Calu3 (cell line): ENCODE measurements around the gene CDKN2AIP. TPM values are rescaled to one million over a fixed set of nuclear protein-coding genes. Genes with fewer than 3 reads are reported as not detected.

Experiments
- BruUV-seq: library from RNA; stranded (reverse); fragments of 400-500 nt; replicated peaks from 2 replicates; lab custom pipeline; 2021; lab: Mats Ljungman, UMichigan
- CTCF ChIA-PET: fragments of 300-600 bp; sonication (Branson Sonifier 250); formaldehyde crosslinking; loops from one replicate; lab custom pipeline; 2022; ENCODE audit warnings: antibody characterized with exemption; lab: Charles Lee
- DNase-seq: peaks from one replicate; pipeline ENCODE4 v3.0.0; 2022
- H3K27ac Mint-ChIP-seq: one replicate; pipeline ENCODE4 v1.8.0; 2022; ENCODE audit warnings: mixed read lengths; ENCODE audit not compliant: unreplicated experiment
- H3K27me3 Mint-ChIP-seq: one replicate; pipeline ENCODE4 v1.8.0; 2022; ENCODE audit warnings: mixed read lengths; ENCODE audit not compliant: unreplicated experiment
- H3K36me3 Mint-ChIP-seq: one replicate; pipeline ENCODE4 v1.8.0; 2022; ENCODE audit warnings: mild to moderate bottlenecking, moderate library complexity, mixed read lengths; ENCODE audit not compliant: insufficient read depth, unreplicated experiment
- H3K4me1 Mint-ChIP-seq: one replicate; pipeline ENCODE4 v1.8.0; 2022; ENCODE audit warnings: mild to moderate bottlenecking, low read depth, mixed read lengths; ENCODE audit not compliant: unreplicated experiment
- H3K4me3 Mint-ChIP-seq: one replicate; pipeline ENCODE4 v1.8.0; 2022; ENCODE audit warnings: mild to moderate bottlenecking, low read depth, moderate library complexity, mixed read lengths; ENCODE audit not compliant: unreplicated experiment
- H3K9me3 Mint-ChIP-seq: one replicate; pipeline ENCODE4 v1.8.0; 2022; ENCODE audit warnings: low read depth, mixed read lengths; ENCODE audit not compliant: unreplicated experiment
- intact Hi-C: fragments of 100-400 bp; cut with micrococcal nuclease; formaldehyde crosslinking; loops from one replicate; pipeline ENCODE4 v1.10.0; 2022; ENCODE audit not compliant: unreplicated experiment
- total RNA-seq: library from RNA; stranded (reverse); gene quantifications from 2 replicates; pipeline ENCODE4 v1.2.3, GENCODE V29; 2022
- TF ChIP-seq, protein P1 (sequence below): fragments of 200-600 bp; IDR thresholded peaks from one replicate; pipeline ENCODE4 v1.8.0; 2022; ENCODE audit warnings: antibody characterized with exemption; ENCODE audit not compliant: unreplicated experiment

Gene CDKN2AIP
- total RNA-seq, 1 experiment from 2014 or later: 17.5 TPM

DNA sequence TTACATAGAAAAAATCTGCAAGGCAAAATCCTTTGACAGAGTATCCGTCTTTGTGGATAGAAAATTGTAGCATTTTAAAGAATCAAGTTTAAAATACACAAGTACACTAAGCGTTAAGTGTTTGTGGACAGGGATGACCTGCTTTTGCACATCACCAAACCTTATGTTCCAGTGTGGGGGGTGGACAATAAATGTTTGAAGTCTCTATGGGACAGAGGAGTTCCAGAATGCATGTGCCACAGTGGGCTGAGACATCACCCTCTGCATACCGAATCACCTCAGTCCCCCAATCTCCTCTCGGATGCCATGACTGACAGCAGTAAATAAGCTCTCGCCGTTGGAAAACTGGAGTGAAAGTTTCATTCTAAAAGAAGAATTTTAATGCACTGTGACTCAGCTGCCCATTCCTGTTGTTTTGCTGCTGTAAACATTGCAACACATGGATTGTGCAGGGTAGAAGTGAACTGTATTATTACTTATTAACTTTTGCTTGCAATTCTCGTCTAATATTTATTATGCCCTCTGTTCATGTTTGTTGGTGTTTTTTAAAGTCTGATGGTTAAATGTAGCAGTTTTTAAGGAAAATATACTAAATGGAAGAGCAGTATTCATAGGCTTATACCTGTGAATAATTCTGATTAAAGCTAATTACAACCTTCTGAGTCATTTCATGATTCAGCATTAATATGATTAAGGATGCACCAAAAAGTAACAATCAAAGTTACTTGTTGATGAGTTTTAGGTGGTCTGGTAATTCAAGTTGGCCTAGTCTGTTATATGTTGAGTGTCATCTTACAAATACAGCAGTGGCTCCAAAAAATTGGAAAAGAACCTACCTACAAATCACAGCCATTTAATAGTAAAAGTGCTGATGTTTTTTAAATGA is 24.0 kb downstream of the CDKN2AIP start:
- H3K9me3 Mint-ChIP-seq: peaks cover 2% of the 10 kb centered on the region
- DNase-seq: no peak
- peaks cover 30% of the 10 kb centered on the region for H3K4me1 Mint-ChIP-seq
- no peak overlapping the region for H3K4me3 Mint-ChIP-seq
- no peaks in the 10 kb centered on the region for H3K27me3 Mint-ChIP-seq
- CTCF ChIA-PET: interaction anchor here (0.9 kb wide), 1 partner anchor 24 kb away, joined by 3 read pairs; the partner anchor contains the start of gene CDKN2AIP
- H3K27ac Mint-ChIP-seq: peak overlapping the region; percentile 66
- BruUV-seq: no TSS peak
- intact Hi-C loops: no loop called here
- peaks cover 8% of the 10 kb centered on the region for H3K36me3 Mint-ChIP-seq
- TF ChIP-seq, protein P1, sequence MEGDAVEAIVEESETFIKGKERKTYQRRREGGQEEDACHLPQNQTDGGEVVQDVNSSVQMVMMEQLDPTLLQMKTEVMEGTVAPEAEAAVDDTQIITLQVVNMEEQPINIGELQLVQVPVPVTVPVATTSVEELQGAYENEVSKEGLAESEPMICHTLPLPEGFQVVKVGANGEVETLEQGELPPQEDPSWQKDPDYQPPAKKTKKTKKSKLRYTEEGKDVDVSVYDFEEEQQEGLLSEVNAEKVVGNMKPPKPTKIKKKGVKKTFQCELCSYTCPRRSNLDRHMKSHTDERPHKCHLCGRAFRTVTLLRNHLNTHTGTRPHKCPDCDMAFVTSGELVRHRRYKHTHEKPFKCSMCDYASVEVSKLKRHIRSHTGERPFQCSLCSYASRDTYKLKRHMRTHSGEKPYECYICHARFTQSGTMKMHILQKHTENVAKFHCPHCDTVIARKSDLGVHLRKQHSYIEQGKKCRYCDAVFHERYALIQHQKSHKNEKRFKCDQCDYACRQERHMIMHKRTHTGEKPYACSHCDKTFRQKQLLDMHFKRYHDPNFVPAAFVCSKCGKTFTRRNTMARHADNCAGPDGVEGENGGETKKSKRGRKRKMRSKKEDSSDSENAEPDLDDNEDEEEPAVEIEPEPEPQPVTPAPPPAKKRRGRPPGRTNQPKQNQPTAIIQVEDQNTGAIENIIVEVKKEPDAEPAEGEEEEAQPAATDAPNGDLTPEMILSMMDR: no peak

DNA sequence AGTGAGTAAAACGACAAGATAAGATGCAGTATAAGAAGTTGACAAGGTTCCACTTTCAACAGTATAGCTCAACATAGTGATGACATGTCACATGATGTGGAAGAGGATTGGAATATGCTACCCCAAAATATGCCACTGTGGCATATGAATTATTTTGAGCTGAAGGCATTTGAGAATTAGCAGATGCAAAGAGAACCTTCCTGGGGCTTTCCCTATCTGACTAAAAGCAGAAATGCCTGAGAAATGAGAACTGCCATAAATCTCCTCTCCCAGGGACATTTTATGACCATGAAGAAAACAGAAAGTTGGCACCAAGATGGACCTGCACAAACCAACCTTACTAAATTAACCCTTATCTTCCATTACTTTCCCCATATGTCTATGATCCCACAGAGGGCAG is 24.8 kb downstream of the CDKN2AIP start:
- no peak for DNase-seq
- peak overlapping the region; percentile 66 for H3K27ac Mint-ChIP-seq
- H3K4me1 Mint-ChIP-seq: peaks cover 30% of the 10 kb centered on the region
- no TSS peak for BruUV-seq
- CTCF ChIA-PET: interaction anchor here (0.8 to 1.4 kb wide), 5 partner anchors 25 to 168 kb away, joined by 3 to 6 read pairs (median 3); partner anchors contain the start of gene CDKN2AIP
- H3K27me3 Mint-ChIP-seq: no peaks in the 10 kb centered on the region
- intact Hi-C loops: no loop called here
- peaks cover 8% of the 10 kb centered on the region for H3K36me3 Mint-ChIP-seq
- peaks cover 2% of the 10 kb centered on the region for H3K9me3 Mint-ChIP-seq
- TF ChIP-seq, protein P1: no peak
- no peak overlapping the region for H3K4me3 Mint-ChIP-seq

DNA sequence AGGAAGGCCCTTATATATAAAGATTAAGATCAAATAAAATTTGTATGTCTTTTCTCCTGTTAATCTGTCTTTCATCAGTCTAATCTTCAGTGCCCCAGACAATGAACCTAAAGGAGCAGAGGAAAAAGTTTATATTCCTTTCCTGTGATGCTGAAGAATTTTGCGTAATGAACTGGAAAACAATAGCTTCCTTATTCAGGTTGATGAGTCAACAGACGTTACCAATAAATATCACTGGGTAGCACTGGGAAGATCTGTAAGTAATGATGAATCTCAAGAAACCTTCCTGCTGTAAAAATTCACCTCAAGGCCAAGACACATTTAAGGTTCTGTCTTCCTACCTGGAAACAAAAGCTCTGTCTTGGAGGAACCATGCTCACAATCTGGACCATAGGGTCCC is 25.5 kb downstream of the CDKN2AIP start:
- no TSS peak for BruUV-seq
- intact Hi-C loops: loop anchor here (5.0 kb wide), 2 partner anchors 187 to 692 kb away; partner anchors contain the start of genes RWDD4 and TRAPPC11
- CTCF ChIA-PET: interaction anchor here (0.7 to 1.4 kb wide), 5 partner anchors 31 to 402 kb away, joined by 3 to 9 read pairs (median 4); no protein-coding TSS in a partner anchor
- Mint-ChIP-seq H3K27me3 (no peaks in the 10 kb centered on the region), H3K9me3 (peaks cover 2% of the 10 kb centered on the region), H3K4me3 (no peak overlapping the region), H3K4me1 (peaks cover 30% of the 10 kb centered on the region), H3K36me3 (peaks cover 8% of the 10 kb centered on the region), H3K27ac (peak overlapping the region; percentile 66)
- TF ChIP-seq, protein P1: no peak
- peak; percentile 3 for DNase-seq

DNA sequence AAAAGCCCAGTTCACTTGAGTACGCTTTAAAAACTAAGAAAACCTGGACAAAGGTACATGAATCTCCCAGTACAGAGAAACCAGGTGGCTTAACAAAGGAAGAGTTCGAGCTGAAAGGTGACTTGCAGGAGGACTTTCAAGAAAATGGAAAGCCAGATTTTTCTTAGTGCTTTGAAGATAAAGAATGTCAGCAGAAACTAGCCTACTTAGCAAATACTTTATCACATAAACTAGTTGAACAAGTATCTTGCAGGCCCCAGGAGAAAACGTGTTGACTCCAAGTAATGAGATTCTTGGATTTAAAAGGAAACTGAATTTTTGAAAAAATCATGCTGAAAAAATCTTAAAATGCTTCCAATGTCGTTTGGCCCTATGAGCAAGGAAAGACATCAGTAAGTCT is 26.4 kb downstream of the CDKN2AIP start:
- Mint-ChIP-seq H3K4me3 (no peak overlapping the region), H3K4me1 (peaks cover 30% of the 10 kb centered on the region)
- BruUV-seq: no TSS peak

More for the DNA sequence above, 26.4 kb downstream of the CDKN2AIP start:
- DNase-seq: no peak
- no peak overlapping the region for H3K27ac Mint-ChIP-seq
- TF ChIP-seq, protein P1: no peak
- peaks cover 2% of the 10 kb centered on the region for H3K9me3 Mint-ChIP-seq
- H3K27me3 Mint-ChIP-seq: no peaks in the 10 kb centered on the region
- CTCF ChIA-PET: no interaction called here
- peaks cover 8% of the 10 kb centered on the region for H3K36me3 Mint-ChIP-seq
- intact Hi-C loops: loop anchor here (5.0 kb wide), 2 partner anchors 186 to 691 kb away; partner anchors contain the start of genes RWDD4 and TRAPPC11
